ENCODE data around the gene ATAD3B. TPM values are rescaled to one million over a fixed set of nuclear protein-coding genes. Genes with fewer than 3 reads are reported as not detected.

Gene ATAD3B
- total RNA-seq, 1 donor from 2014 or later, result 47.4 TPM

DNA sequence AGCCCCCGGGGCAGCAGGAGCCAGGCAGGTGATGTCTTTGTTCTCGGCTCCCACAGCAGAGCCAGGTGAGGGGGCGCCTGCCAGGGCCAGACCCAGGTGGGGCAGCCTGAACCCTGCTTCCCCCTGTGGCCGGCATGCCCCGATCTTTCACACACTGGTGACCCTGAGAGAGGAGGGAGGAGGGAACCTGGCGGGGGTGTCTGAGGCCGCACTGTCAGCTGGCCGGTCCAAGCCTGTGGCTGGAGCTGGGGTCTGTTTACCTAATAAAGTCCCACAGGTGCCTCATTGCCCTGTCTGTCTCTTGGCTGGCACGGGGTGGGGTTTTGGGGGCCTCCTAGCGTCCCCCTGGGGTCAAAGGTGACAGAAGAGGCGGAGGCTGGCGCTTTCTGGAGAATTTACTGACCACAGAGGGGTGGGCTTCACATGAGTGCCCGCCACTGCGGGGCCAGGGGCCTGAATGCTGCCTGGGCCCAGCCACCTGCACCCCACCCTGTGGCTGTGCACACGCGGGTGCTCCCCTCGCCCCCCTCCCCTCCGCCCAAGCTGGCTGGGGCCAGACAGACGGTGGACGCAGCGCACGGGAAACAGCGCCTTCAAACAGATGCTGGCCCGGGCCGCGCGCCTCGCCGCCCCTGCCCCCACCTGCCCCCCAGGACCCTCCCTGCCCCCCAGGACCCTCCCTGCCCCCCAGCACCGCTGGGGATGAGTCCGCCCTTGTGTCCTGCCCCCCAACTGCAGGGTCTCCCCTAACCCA lies 63.0 kb downstream of the ATAD3B start:
- no peak overlapping the region for H3K27ac Mint-ChIP-seq
- DNase-seq (no peak), ATAC-seq (ENCODE audit: low read depth) (no peak)
- H3K27me3 Mint-ChIP-seq, result peaks cover 2% of the 10 kb centered on the region
- peaks cover 4% of the 10 kb centered on the region for H3K9me3 Mint-ChIP-seq
- peaks cover 17% of the 10 kb centered on the region for H3K36me3 Mint-ChIP-seq (ENCODE audit: low read depth)
- POLR2A ChIA-PET, result no interaction called here
- CTCF ChIA-PET, result no interaction called here
- intact Hi-C loops (cut with micrococcal nuclease), result no loop called here
- no peak overlapping the region for H3K4me3 Mint-ChIP-seq
- no peaks in the 10 kb centered on the region for H3K4me1 Mint-ChIP-seq
- no peak for TF ChIP-seq CTCF (IDR thresholded peaks at IDR 0.05)

- Mint-ChIP-seq H3K27ac (no peak overlapping the region), H3K4me1 (no peaks in the 10 kb centered on the region), H3K9me3 (peaks cover 4% of the 10 kb centered on the region), H3K36me3 (ENCODE audit: low read depth) (peaks cover 12% of the 10 kb centered on the region), H3K27me3 (peaks cover 2% of the 10 kb centered on the region), H3K4me3 (no peak overlapping the region)
- ATAC-seq (ENCODE audit: low read depth) (no peak), DNase-seq (no peak)
- no peak for TF ChIP-seq CTCF (IDR thresholded peaks at IDR 0.05)
- intact Hi-C loops (cut with micrococcal nuclease), result no loop called here
- CTCF ChIA-PET, result no interaction called here
- POLR2A ChIA-PET, result no interaction called here
Observed at GRCh38 chr1:1535201-1536018, 63.8 kb downstream of the ATAD3B start.

- ChIA-PET CTCF (no interaction called here), POLR2A (no interaction called here)
- H3K27ac Mint-ChIP-seq, result no peak overlapping the region
Observed at GRCh38 chr1:1536019-1536937, 64.7 kb downstream of the ATAD3B start.

DNA sequence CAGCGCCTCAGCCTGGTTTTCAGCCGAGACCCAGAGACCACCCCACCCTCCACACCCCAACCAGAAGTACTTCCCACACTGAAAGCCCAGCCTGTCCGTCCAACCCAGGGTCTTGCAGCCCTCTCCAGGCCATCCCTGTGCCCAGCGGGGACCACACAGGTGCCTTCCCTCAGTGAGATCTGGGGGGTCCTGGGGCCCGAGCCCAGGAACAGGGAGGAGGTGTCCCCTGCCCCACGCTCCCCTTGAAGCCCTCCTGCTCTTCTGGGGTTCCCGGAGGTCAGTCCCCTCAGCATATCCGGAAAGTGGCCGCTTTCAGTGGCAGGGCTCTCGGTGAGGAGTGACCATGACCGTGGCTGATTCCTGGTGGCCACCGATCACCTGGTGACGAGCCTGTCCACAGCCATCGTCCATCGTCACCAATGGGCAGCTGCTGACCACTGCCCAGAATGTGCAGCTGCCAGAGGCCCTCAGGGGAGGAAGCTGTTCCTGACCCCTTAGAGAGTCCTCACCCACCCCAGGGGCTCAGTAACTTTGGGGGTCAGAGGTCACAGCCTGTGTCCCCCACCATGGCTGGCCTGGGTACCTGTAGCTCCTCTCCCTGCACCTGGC lies 65.5 kb downstream of the ATAD3B start:
- ChIA-PET CTCF (no interaction called here), POLR2A (no interaction called here)
- peaks cover 2% of the 10 kb centered on the region for H3K27me3 Mint-ChIP-seq
- no peak overlapping the region for H3K27ac Mint-ChIP-seq
- ATAC-seq (ENCODE audit: low read depth) (no peak), DNase-seq (no peak)
- no peak overlapping the region for H3K4me3 Mint-ChIP-seq
- H3K4me1 Mint-ChIP-seq, result peaks cover 4% of the 10 kb centered on the region
- peaks cover 10% of the 10 kb centered on the region for H3K36me3 Mint-ChIP-seq (ENCODE audit: low read depth)
- H3K9me3 Mint-ChIP-seq, result peaks cover 2% of the 10 kb centered on the region
- TF ChIP-seq CTCF (IDR thresholded peaks at IDR 0.05), result no peak
- intact Hi-C loops (cut with micrococcal nuclease), result no loop called here

More at GRCh38 chr1:1536019-1536937, 64.7 kb downstream of the ATAD3B start:
- ATAC-seq (ENCODE audit: low read depth) (no peak), DNase-seq (no peak)
- peaks cover 7% of the 10 kb centered on the region for H3K36me3 Mint-ChIP-seq (ENCODE audit: low read depth)
- no peak for TF ChIP-seq CTCF (IDR thresholded peaks at IDR 0.05)
- H3K9me3 Mint-ChIP-seq, result peaks cover 4% of the 10 kb centered on the region
- no peak overlapping the region for H3K4me3 Mint-ChIP-seq
- intact Hi-C loops (cut with micrococcal nuclease), result no loop called here
- peaks cover 2% of the 10 kb centered on the region for H3K27me3 Mint-ChIP-seq
- no peaks in the 10 kb centered on the region for H3K4me1 Mint-ChIP-seq
